Skeletal muscle satellite cell (primary cell): ENCODE measurements around the gene RWDD2A. TPM values are rescaled to one million over a fixed set of nuclear protein-coding genes. Genes with fewer than 3 reads are reported as not detected.

Experiments
- H3K27me3 ChIP-seq: 2 replicates; pipeline ENCODE4 v1.7.0; 2013; ENCODE audit warnings: low read length; ENCODE audit not compliant: control insufficient read depth, insufficient read depth
- H3K36me3 ChIP-seq: 2 replicates; pipeline ENCODE4 v1.7.0; 2013; ENCODE audit warnings: mild to moderate bottlenecking, control low read depth, low read length; ENCODE audit not compliant: insufficient read depth
- H3K4me1 ChIP-seq: 2 replicates; pipeline ENCODE4 v1.7.0; 2013; ENCODE audit warnings: low read length; ENCODE audit not compliant: control insufficient read depth, insufficient read depth
- H3K4me2 ChIP-seq: 2 replicates; pipeline ENCODE4 v1.7.0; 2013; ENCODE audit warnings: mild to moderate bottlenecking, low read length
- H3K4me3 ChIP-seq: 2 replicates; pipeline ENCODE4 v1.7.0; 2013; ENCODE audit warnings: low read length
- H3K9ac ChIP-seq: 2 replicates; pipeline ENCODE4 v1.7.0; 2013; ENCODE audit warnings: mild to moderate bottlenecking, low read depth, low read length, moderate library complexity
- H3K9me3 ChIP-seq: replicated peaks from 2 replicates; pipeline ENCODE4 v1.7.0; 2013; ENCODE audit warnings: mild to moderate bottlenecking, control low read depth, low read length
- total RNA-seq: library from RNA; depleted of rRNA; stranded (reverse); fragments of >200 nt; gene quantifications from 2 replicates; pipeline ENCODE4 v1.2.3, GENCODE V29; 2012; rRNA removed

Gene RWDD2A
- total RNA-seq: 2.0 TPM in 2 replicates

GRCh38 chr6:83192871-83193746 is at the start of gene RWDD2A, which contains the start of gene PGM3:
Gene RWDD2A (plus strand): TSS chr6:83193357. CDS start chr6:83194452, 1,095 bp downstream.
Gene PGM3 (minus strand): TSS chr6:83193265. CDS start chr6:83191012, 2,253 bp downstream.
- peak within 1 kb of the TSS; percentile 100 for H3K4me3 ChIP-seq
- no peaks in the 10 kb centered on the region for H3K9me3 ChIP-seq
- peaks cover 41% of the 10 kb centered on the region for H3K36me3 ChIP-seq
- H3K4me2 ChIP-seq: peak within 1 kb of the TSS; percentile 98
- peaks cover 17% of the 10 kb centered on the region for H3K4me1 ChIP-seq
- H3K27me3 ChIP-seq: no peaks in the 10 kb centered on the region
- H3K9ac ChIP-seq: peak within 1 kb of the TSS; percentile 96

GRCh38 chr6:83151114-83151513 is 42.0 kb upstream of the RWDD2A start:
- Histone ChIP-seq H3K36me3 (peaks cover 17% of the 10 kb centered on the region), H3K9me3 (no peaks in the 10 kb centered on the region), H3K9ac (no peak overlapping the region), H3K4me3 (no peak overlapping the region), H3K4me1 (no peaks in the 10 kb centered on the region), H3K4me2 (no peak overlapping the region), H3K27me3 (no peaks in the 10 kb centered on the region)

- Histone ChIP-seq H3K4me3 (no peak overlapping the region), H3K9ac (no peak overlapping the region), H3K36me3 (peaks cover 21% of the 10 kb centered on the region), H3K4me1 (no peaks in the 10 kb centered on the region), H3K4me2 (no peak overlapping the region), H3K9me3 (no peaks in the 10 kb centered on the region), H3K27me3 (no peaks in the 10 kb centered on the region)
Observed at GRCh38 chr6:83152913-83153312, 40.2 kb upstream of the RWDD2A start.

DNA sequence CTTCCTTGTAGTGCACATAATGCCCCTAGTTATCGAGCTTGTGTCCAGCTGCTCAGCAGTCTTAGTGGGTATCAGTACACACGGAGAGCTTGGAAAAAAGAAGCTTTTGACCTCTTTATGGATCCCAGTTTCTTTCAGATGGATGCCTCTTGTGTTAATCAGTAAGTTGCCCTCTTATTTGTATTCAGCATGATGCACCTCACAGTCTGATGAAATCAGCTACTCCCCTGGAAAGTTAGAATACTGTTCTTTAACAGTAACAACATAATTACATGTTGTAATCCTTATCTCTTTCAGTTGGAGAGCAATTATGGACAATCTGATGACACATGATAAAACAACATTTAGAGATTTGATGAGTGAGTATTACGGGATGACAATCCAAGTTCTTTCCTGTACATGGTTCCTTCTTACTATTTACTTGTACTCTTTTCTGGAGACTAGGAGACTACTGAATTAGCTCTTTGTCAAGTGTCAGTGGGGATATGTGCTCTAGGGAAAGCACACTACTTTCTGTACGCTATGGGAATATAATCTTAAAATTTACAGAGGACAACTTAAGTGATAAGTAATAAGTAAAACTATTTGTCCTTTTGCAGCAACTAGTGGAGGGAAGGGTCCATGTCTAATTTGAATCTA is 39.2 kb upstream of the RWDD2A start:
- Histone ChIP-seq H3K4me1 (no peaks in the 10 kb centered on the region), H3K4me3 (no peak overlapping the region), H3K9ac (no peak overlapping the region), H3K36me3 (peaks cover 21% of the 10 kb centered on the region), H3K27me3 (no peaks in the 10 kb centered on the region), H3K4me2 (no peak overlapping the region), H3K9me3 (no peaks in the 10 kb centered on the region)

DNA sequence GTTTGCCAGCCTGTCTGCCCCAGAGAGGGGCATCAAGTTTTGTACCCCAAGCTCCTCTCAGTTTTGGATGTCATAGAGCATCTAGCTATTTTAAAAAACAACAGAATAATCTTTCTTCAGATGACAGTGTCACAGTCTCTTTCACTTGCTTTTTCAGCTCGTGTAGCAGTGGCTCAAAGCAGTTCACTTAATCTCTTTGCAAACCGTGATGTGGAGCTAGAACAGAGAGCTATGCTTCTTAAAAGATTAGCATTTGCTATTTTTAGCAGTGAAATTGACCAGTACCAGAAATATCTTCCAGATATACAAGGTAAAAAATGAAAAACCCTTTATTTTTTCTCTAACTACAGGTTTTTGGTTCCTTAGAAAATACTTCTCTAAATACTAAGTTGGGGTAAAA is 37.4 kb upstream of the RWDD2A start:
- Histone ChIP-seq H3K4me2 (no peak overlapping the region), H3K4me3 (no peak overlapping the region), H3K27me3 (no peaks in the 10 kb centered on the region), H3K36me3 (peaks cover 28% of the 10 kb centered on the region), H3K9ac (no peak overlapping the region), H3K4me1 (no peaks in the 10 kb centered on the region), H3K9me3 (no peaks in the 10 kb centered on the region)

DNA sequence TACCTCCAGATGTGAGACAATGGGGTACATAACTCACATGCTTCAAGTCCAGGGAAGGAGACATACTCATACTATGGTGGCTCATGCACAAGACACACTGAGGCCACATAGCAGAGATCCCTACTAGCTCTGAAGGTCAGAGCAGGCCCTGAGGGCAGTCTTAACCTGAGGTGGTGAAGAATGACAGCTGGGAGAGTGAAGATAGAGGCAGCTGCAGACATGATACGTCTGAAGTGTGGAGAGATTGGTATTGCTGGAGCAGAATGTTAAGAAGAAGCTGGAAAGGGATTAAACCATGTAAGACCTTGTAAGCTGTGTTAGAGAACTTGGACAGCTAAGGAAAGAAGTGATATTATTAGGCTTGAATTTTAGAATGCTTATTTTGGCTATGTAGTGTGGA is 33.0 kb upstream of the RWDD2A start:
- Histone ChIP-seq H3K9ac (no peak overlapping the region), H3K36me3 (peaks cover 25% of the 10 kb centered on the region), H3K9me3 (no peaks in the 10 kb centered on the region), H3K4me1 (no peaks in the 10 kb centered on the region), H3K4me2 (no peak overlapping the region), H3K4me3 (no peak overlapping the region), H3K27me3 (no peaks in the 10 kb centered on the region)

- Histone ChIP-seq H3K9me3 (no peaks in the 10 kb centered on the region), H3K36me3 (peaks cover 73% of the 10 kb centered on the region), H3K4me3 (no peak overlapping the region), H3K27me3 (no peaks in the 10 kb centered on the region), H3K4me1 (no peaks in the 10 kb centered on the region), H3K9ac (no peak overlapping the region), H3K4me2 (no peak overlapping the region)
Observed at GRCh38 chr6:83167726-83168278, 25.4 kb upstream of the RWDD2A start.

DNA sequence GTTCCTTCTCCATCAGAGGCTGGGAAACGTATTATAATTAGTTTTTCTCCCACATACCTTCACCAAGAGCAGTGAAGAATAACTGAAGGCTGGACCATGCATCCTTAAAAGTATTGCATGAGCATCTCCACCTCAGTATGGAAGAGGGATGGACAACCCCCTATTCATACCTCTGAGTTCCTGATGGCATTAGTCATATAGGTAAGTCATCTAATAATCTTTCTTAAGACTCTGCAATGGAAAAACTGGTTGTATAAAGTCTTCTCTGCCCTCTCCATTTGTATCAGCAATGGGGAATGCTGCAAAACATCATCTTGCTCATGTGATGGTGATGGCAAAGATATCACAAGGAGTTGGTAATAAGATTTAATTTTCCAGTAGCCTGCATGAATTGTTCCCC is 24.6 kb upstream of the RWDD2A start:
- Histone ChIP-seq H3K36me3 (peaks cover 79% of the 10 kb centered on the region), H3K9ac (no peak overlapping the region), H3K27me3 (no peaks in the 10 kb centered on the region), H3K4me1 (no peaks in the 10 kb centered on the region), H3K9me3 (no peaks in the 10 kb centered on the region), H3K4me2 (no peak overlapping the region), H3K4me3 (no peak overlapping the region)

GRCh38 chr6:83169106-83169505 is 24.1 kb upstream of the RWDD2A start:
- H3K4me3 ChIP-seq: no peak overlapping the region
- H3K36me3 ChIP-seq: peaks cover 82% of the 10 kb centered on the region
- no peaks in the 10 kb centered on the region for H3K4me1 ChIP-seq
- no peaks in the 10 kb centered on the region for H3K9me3 ChIP-seq
- H3K4me2 ChIP-seq: no peak overlapping the region
- H3K9ac ChIP-seq: no peak overlapping the region
- H3K27me3 ChIP-seq: no peaks in the 10 kb centered on the region

DNA sequence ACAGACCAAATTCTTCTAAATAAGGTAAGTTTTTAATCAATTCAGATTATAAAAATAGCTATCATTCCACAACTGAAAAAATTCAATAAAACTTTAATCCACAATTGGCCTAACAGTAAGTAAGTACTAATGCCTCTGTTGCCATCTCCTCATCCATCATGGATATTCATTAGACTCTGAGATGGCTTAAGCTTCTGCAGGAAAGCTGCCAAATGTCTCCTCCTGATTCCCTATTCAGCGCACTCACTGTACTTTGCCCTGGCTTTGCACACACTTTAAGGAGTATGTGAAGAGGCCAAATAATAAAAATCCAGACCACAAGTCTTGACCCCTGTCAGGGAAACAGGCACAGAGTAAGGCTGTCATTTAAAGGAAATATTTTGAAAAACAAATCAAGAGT is 23.6 kb upstream of the RWDD2A start:
- H3K36me3 ChIP-seq: peaks cover 84% of the 10 kb centered on the region
- no peaks in the 10 kb centered on the region for H3K9me3 ChIP-seq
- no peak overlapping the region for H3K4me2 ChIP-seq
- H3K4me3 ChIP-seq: no peak overlapping the region
- H3K27me3 ChIP-seq: no peaks in the 10 kb centered on the region
- H3K4me1 ChIP-seq: no peaks in the 10 kb centered on the region
- no peak overlapping the region for H3K9ac ChIP-seq

DNA sequence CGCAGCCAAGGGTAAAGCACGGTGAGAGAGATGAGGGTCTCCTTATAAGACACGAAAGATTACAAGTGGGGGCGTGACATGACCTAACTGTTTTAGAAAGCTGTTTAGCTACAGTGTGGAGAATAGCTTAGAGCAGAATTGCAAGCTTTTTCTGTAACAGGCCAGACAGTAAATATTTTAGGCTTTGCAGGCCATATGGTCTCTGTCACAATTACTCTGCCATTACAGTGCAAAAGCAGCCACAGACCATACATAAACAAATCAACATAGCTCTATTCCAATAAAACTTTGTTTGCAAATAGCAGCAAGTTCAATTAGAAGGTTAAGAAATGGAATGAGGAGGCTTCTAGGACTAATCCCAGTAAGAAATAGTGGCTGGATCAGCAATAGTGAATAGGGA is 16.9 kb upstream of the RWDD2A start:
- Histone ChIP-seq H3K4me2 (no peak overlapping the region), H3K9ac (no peak overlapping the region), H3K9me3 (no peaks in the 10 kb centered on the region), H3K4me1 (no peaks in the 10 kb centered on the region), H3K27me3 (no peaks in the 10 kb centered on the region), H3K4me3 (no peak overlapping the region), H3K36me3 (peaks cover 84% of the 10 kb centered on the region)
